ENCODE results near the gene SLC10A3. TPM values are rescaled to one million over a fixed set of nuclear protein-coding genes. Genes with fewer than 3 reads are reported as not detected.

The SLC10A3 gene
- polyA plus RNA-seq, 3 donors: 25.3 to 33.1 (median 26.7) TPM

DNA sequence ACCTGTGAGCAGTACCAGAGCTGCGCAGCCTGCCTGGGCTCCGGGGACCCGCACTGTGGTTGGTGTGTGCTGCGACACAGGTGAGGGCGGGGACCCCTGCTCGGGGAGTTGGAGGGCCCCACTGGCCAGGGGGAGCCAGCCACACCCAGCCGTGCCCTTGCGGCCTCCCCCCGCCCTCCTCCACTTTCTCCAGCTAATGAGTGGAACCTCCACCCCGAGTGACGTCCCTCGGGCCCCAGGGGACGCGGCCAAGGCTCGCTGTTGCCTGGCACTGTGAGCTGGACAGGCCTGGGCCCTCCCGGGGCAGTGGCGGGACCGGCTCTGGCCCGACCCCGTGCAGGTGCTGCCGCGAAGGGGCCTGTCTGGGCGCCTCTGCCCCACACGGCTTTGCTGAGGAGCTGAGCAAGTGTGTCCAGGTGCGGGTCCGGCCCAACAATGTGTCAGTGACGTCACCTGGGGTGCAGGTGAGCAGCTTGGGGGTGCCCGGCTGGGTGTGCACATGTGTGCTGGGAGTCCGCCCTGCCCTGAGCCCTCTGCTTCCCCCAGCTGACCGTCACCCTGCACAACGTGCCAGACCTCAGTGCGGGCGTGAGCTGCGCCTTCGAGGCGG lies 26.7 kb downstream of the SLC10A3 start:
- intact Hi-C loops (cut with micrococcal nuclease): no loop called here
- Mint-ChIP-seq H3K36me3 (no peaks in the 10 kb centered on the region), H3K9me3 (peaks cover 0 to 10% (median 4%) of the 10 kb centered on the region in 7 donors), H3K27ac (no peak overlapping the region), H3K4me3 (no peak overlapping the region), H3K27me3 (ENCODE audit: low read depth in 3 of 3) (peaks cover 2 to 19% (median 13%) of the 10 kb centered on the region in 3 donors), H3K4me1 (peaks cover 6% of the 10 kb centered on the region)
- peaks cover 0 to 1% of the 10 kb centered on the region in 2 donors for H3K27me3 ChIP-seq (ENCODE audit: control insufficient read depth in 2 of 2, insufficient read depth in 2 of 2, low read length in 2 of 2)
- no peak overlapping the region for H3K4me3 ChIP-seq (replicated peaks in 1 of 3; ENCODE audit: low read depth in 2 of 3, low read length in 3 of 3)
- H3K27ac ChIP-seq (ENCODE audit: low read depth in 1 of 2, low read length in 2 of 2): no peak overlapping the region
- no peak overlapping the region for H3K9ac ChIP-seq (ENCODE audit: insufficient read depth, low read length, poor library complexity, severe bottlenecking)
- no peaks in the 10 kb centered on the region for H4K20me1 ChIP-seq (ENCODE audit: insufficient read depth, low read length)
- WGBS (ENCODE audit: insufficient coverage): 85% methylated on average over 11 of the region's 36 CpGs
- H3K4me2 ChIP-seq (replicated peaks; ENCODE audit: extremely low read depth, low read length, poor library complexity, severe bottlenecking): no peak overlapping the region
- H3K36me3 ChIP-seq (replicated peaks in 1 of 2; ENCODE audit: control insufficient read depth in 1 of 2, insufficient read depth in 2 of 2, low read length in 2 of 2): no peaks in the 10 kb centered on the region
- TF ChIP-seq, protein P1, sequence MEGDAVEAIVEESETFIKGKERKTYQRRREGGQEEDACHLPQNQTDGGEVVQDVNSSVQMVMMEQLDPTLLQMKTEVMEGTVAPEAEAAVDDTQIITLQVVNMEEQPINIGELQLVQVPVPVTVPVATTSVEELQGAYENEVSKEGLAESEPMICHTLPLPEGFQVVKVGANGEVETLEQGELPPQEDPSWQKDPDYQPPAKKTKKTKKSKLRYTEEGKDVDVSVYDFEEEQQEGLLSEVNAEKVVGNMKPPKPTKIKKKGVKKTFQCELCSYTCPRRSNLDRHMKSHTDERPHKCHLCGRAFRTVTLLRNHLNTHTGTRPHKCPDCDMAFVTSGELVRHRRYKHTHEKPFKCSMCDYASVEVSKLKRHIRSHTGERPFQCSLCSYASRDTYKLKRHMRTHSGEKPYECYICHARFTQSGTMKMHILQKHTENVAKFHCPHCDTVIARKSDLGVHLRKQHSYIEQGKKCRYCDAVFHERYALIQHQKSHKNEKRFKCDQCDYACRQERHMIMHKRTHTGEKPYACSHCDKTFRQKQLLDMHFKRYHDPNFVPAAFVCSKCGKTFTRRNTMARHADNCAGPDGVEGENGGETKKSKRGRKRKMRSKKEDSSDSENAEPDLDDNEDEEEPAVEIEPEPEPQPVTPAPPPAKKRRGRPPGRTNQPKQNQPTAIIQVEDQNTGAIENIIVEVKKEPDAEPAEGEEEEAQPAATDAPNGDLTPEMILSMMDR (IDR thresholded peaks at IDR 0.05): no peak
- H3K9me3 ChIP-seq (replicated peaks in 1 of 2; ENCODE audit: control insufficient read depth in 1 of 2, insufficient read depth in 1 of 2, low read length in 2 of 2): no peaks in the 10 kb centered on the region
- H3K4me1 ChIP-seq (ENCODE audit: control insufficient read depth in 1 of 2, insufficient read depth in 2 of 2, low read length in 2 of 2): peaks cover 1 to 2% of the 10 kb centered on the region in 2 donors
- H2AFZ ChIP-seq (ENCODE audit: insufficient read depth, low read depth, low read length, poor library complexity, severe bottlenecking): no peak overlapping the region
- no peaks in the 10 kb centered on the region for H3K79me2 ChIP-seq (ENCODE audit: insufficient read depth, low read length)
- no peak for DNase-seq

GRCh38 chrX:154462396-154462795 lies 28.0 kb downstream of the SLC10A3 start:
- Histone ChIP-seq H3K4me3 (replicated peaks in 1 of 3; ENCODE audit: low read depth in 2 of 3, low read length in 3 of 3) (no peak overlapping the region), H3K79me2 (ENCODE audit: insufficient read depth, low read length) (no peaks in the 10 kb centered on the region), H3K27me3 (ENCODE audit: control insufficient read depth in 2 of 2, insufficient read depth in 2 of 2, low read length in 2 of 2) (peaks cover 0 to 7% of the 10 kb centered on the region in 2 donors), H3K4me1 (ENCODE audit: control insufficient read depth in 1 of 2, insufficient read depth in 2 of 2, low read length in 2 of 2) (peaks cover 6% of the 10 kb centered on the region in 2 donors), H3K27ac (ENCODE audit: low read depth in 1 of 2, low read length in 2 of 2) (no peak overlapping the region), H3K9me3 (replicated peaks in 1 of 2; ENCODE audit: control insufficient read depth in 1 of 2, insufficient read depth in 1 of 2, low read length in 2 of 2) (no peaks in the 10 kb centered on the region), H3K9ac (ENCODE audit: insufficient read depth, low read length, poor library complexity, severe bottlenecking) (no peak overlapping the region), H3K36me3 (replicated peaks in 1 of 2; ENCODE audit: control insufficient read depth in 1 of 2, insufficient read depth in 2 of 2, low read length in 2 of 2) (no peaks in the 10 kb centered on the region), H2AFZ (ENCODE audit: insufficient read depth, low read depth, low read length, poor library complexity, severe bottlenecking) (no peak overlapping the region), H4K20me1 (ENCODE audit: insufficient read depth, low read length) (no peaks in the 10 kb centered on the region), H3K4me2 (replicated peaks; ENCODE audit: extremely low read depth, low read length, poor library complexity, severe bottlenecking) (no peak overlapping the region)
- WGBS (ENCODE audit: insufficient coverage): no CpG with 5 or more reads among the region's 8 CpGs
- Mint-ChIP-seq H3K36me3 (peaks cover 0 to 1% of the 10 kb centered on the region in 2 donors), H3K27me3 (ENCODE audit: low read depth in 3 of 3) (peaks cover 5 to 24% (median 16%) of the 10 kb centered on the region in 3 donors), H3K27ac (no peak overlapping the region), H3K9me3 (peaks cover 0 to 13% (median 2%) of the 10 kb centered on the region in 7 donors), H3K4me3 (no peak overlapping the region), H3K4me1 (peaks cover 8% of the 10 kb centered on the region)
- intact Hi-C loops (cut with micrococcal nuclease): no loop called here
- no peak for DNase-seq
- TF ChIP-seq, protein P1 (IDR thresholded peaks at IDR 0.05): no peak
